SK-MEL-5 (cell line): Measurements from ENCODE around the gene IFNA21. TPM values are rescaled to one million over a fixed set of nuclear protein-coding genes. Genes with fewer than 3 reads are reported as not detected.
"Not testable (repeated sequence)": the region's sequence is repeated elsewhere in the genome, so short reads cannot be mapped to it uniquely, and the experiment has no call there.

ENCODE experiments used
- DNase-seq: peaks from one replicate; pipeline ENCODE4 v3.0.0-alpha.2; 2016; ENCODE audit warnings: low read depth, low spot score
- in situ Hi-C: cut with HindIII; loops from 2 replicates; pipeline ENCODE4 v1.10.0; 2016; ENCODE audit warnings: low sequenced_read_pairs, high pct_unique_total_duplicates, low pct_unique_long_range_greater_than_20kb
- small RNA-seq, 2 experiments: library from RNA; depleted of rRNA; stranded (forward); fragments of <200 nt; gene quantifications; one replicate each; pipeline ENCODE3, GENCODE V24; 2014
- total RNA-seq: library from RNA; depleted of rRNA; stranded (reverse); fragments of >200 nt; shearing (Covaris generic); gene quantifications from 2 replicates; pipeline ENCODE4 v1.2.3, GENCODE V29; 2014; rRNA removed

Gene IFNA21
- total RNA-seq, 1 experiment from 2014 or later = not detected

GRCh38 chr9:21155501-21155900 lies 11.0 kb downstream of the IFNA21 start:
- in situ Hi-C loops = no loop called here
- no peak for DNase-seq

DNA sequence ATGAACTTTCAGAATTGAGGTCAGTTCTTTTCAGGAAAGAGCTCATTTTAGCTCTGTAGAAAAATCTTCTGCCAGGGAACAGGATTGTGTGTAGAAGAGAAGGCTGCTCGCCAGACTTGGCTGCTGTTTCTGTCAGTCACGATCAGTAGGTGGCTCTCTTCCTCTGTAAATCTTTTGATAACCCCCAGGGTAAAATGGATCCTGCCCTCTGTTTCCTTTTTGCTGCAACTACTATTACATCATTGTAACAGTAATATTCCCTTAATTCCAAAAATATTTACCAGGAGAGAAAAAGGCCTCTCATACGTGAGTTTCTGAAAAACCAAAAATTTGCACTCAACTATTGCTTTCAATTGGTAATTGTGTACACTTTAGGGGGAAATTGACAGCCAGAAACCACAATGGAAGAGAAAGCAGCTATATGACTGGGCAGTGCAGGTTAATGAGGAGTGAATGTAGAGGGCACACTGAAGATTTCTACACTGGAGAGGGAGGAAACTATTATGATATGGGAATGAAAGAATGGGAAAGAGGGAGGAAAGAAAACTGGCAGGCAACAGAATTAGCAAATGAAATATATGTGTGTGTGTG lies 12.3 kb downstream of the IFNA21 start:
- DNase-seq = peak; percentile 56

GRCh38 chr9:21153336-21154017 lies 13.0 kb downstream of the IFNA21 start:
- no peak for DNase-seq
- in situ Hi-C loops = no loop called here

More for the DNA sequence above, 12.3 kb downstream of the IFNA21 start:
- in situ Hi-C loops = no loop called here

GRCh38 chr9:21144603-21145002 lies 21.9 kb downstream of the IFNA21 start:
- in situ Hi-C loops = no loop called here
- DNase-seq = no peak

GRCh38 chr9:21141427-21141882 lies 25.0 kb downstream of the IFNA21 start, which contains the start of gene IFNW1:
TSS of gene IFNW1 (minus strand) at chr9:21141832. CDS start at chr9:21141570, 262 bp downstream.
- in situ Hi-C loops = no loop called here
- DNase-seq = peak; percentile 15

GRCh38 chr9:21137020-21137419 lies 29.4 kb downstream of the IFNA21 start:
- no peak for DNase-seq
- in situ Hi-C loops = no loop called here

DNA sequence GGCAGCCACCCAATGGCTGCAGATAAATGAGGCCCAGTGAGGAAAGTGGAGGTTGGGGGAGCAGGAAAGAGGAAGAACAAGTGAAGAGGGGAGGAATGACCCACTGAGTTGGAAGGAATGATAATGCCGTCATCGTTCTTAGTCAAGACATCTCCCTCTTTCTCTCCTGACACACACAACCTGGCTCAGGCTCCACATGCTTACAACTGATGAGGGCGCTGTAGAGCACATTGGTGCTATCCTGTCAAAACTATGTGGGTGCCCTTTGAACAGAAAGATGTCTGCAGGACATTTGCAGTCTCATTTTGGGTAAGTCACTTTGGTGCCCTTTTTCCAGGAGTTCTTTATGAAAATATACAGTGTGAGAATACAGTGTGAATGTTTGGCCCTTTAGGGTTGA lies 30.7 kb downstream of the IFNA21 start:
- in situ Hi-C loops = no loop called here
- DNase-seq = no peak

DNA sequence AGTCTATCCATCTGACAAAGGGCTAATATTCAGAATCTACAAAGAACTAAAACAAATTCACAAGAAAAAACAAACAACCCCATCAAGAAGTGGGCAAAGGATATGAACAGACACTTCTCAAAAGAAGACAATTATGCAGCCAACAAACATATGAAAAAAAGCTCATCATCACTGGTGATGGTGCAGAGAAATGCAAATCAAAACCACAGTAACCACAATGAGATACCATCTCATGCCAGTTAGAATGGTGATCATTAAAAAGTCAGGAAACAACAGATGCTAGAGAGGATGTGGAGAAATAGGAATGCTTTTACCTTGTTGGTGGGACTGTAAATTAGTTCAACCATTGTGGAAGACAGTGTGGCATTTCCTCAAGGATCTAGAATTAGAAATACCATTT lies 38.3 kb downstream of the IFNA21 start:
- DNase-seq, in situ Hi-C loops: not testable (repeated sequence)

DNA sequence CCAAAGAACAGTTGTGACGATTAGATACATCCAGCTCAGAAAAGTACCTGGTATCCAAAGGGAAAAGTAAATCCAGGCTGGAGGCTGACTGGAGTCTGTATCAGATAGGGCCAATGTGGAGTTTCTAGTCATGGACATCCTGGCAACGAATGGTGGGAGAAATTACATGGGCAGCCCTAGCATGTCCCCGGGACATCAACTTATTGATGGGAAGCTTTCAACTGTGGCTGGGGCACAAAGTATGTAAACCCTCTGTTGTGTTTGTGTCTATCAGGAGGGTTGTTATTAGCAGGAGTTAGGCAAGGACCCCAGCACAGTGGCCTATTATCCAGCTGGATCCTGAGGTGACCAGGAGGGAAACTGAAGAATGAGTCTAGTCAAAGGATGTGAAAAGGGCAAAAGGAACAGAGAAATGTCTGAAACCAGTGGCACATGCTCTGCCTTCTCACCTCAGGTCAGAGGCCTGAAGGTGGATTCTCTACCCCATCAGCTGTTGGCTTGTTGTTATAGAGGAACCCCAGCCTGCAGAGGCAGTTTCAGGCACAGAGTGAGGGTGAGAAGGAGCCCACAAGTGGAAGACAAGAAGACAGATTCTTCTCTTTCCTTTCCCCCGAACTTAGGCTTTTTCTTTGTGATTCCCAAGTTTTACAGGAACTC lies 44.7 kb downstream of the IFNA21 start:
- in situ Hi-C loops = no loop called here
- DNase-seq = peak; percentile 54

- in situ Hi-C loops = no loop called here
Measured at GRCh38 chr9:21121079-21121478, 45.4 kb downstream of the IFNA21 start.

GRCh38 chr9:21119093-21119770 lies 47.2 kb downstream of the IFNA21 start:
- in situ Hi-C loops = no loop called here
- DNase-seq = no peak

More at GRCh38 chr9:21121079-21121478, 45.4 kb downstream of the IFNA21 start:
- DNase-seq = no peak

Small RNAs within 50 kb of the gene (small RNA-seq; reads per million reads assigned to genes)
- gene RF00019 = 0 reads per million in 2 experiments

Other genes with a start within 250 kb of the IFNA21 start
- 1.1 and 1.4 TPM in 2 replicates for gene HACD4, start 135.0 kb downstream of the IFNA21 start, total RNA-seq
- gene IFNB1, start 88.7 kb downstream of the IFNA21 start, total RNA-seq = not detected in 2 replicates
- not detected in 2 replicates for gene IFNW1, start 24.8 kb downstream of the IFNA21 start, total RNA-seq
- gene IFNA4, start 20.9 kb upstream of the IFNA21 start, total RNA-seq = not detected in 2 replicates
- not detected in 2 replicates for gene IFNA7, start 35.5 kb upstream of the IFNA21 start, total RNA-seq
- not detected in 2 replicates for gene IFNA10, start 40.5 kb upstream of the IFNA21 start, total RNA-seq
- not detected in 2 replicates for gene IFNA16, start 50.7 kb upstream of the IFNA21 start, total RNA-seq
- gene IFNA17, start 61.6 kb upstream of the IFNA21 start, total RNA-seq = not detected in 2 replicates
- not detected in 2 replicates for gene IFNA14, start 73.3 kb upstream of the IFNA21 start, total RNA-seq
- gene IFNA5, start 138.7 kb upstream of the IFNA21 start, total RNA-seq = not detected in 2 replicates
- gene KLHL9, start 168.7 kb upstream of the IFNA21 start, total RNA-seq = 19.9 and 21.3 TPM in 2 replicates
- not detected in 2 replicates for gene IFNA6, start 184.2 kb upstream of the IFNA21 start, total RNA-seq
- not detected in 2 replicates for gene IFNA13, start 201.4 kb upstream of the IFNA21 start, total RNA-seq
- gene IFNA2, start 218.7 kb upstream of the IFNA21 start, total RNA-seq = not detected in 2 replicates
- gene IFNA8, start 242.5 kb upstream of the IFNA21 start, total RNA-seq = not detected in 2 replicates